ENCODE measurements around the gene STX11.

Gene STX11

DNA sequence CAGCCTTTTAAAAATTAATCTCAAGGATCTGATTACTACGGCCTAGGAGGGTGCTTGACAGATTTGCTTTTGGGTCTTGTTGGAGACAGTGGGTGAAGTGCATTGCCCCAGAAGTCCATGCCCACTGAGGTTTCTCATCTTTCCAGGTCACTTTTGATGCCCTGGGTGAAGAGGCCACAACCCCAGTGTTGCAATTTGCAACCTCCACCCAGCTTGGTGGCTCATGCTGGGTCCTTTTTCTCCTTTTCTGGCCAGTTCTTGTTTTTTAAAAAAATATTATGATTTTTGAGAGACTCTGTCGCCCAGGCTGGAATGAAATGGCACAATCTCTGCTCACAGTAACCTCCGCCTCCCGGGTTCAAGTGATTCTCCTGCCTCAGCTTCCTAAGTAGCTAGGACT lies 9.4 kb downstream of the STX11 start:
- no peak overlapping the region for H3K27ac ChIP-seq (ENCODE audit: low read depth, low read length)

GRCh38 chr6:144160431-144161005 lies 10.2 kb downstream of the STX11 start:
- TF ChIP-seq EZH2phosphoT487 (conservative IDR thresholded peaks at IDR 0.05; ENCODE audit: low read length), result no peak
- no peak for TF ChIP-seq CTCF (IDR thresholded peaks at IDR 0.05; ENCODE audit: insufficient read depth, low read length, poor library complexity, severe bottlenecking)
- Histone ChIP-seq H3K36me3 (ENCODE audit: low read length) (no peaks in the 10 kb centered on the region), H3K9me3 (ENCODE audit: insufficient read depth, low read length) (no peaks in the 10 kb centered on the region), H3K9ac (ENCODE audit: low read length) (no peak overlapping the region), H3K79me2 (ENCODE audit: insufficient read depth, low read length) (no peaks in the 10 kb centered on the region), H3K4me3 (ENCODE audit: insufficient read depth, low read length, poor library complexity, severe bottlenecking) (no peak overlapping the region), H2AFZ (ENCODE audit: low read depth, low read length, severe bottlenecking) (no peak overlapping the region), H4K20me1 (ENCODE audit: low read depth, low read length) (no peaks in the 10 kb centered on the region), H3K27ac (ENCODE audit: low read depth, low read length) (no peak overlapping the region), H3K4me2 (ENCODE audit: low read depth, low read length, poor library complexity, severe bottlenecking) (no peak overlapping the region), H3K27me3 (ENCODE audit: low read length) (no peaks in the 10 kb centered on the region), H3K9me2 (replicated peaks; ENCODE audit: insufficient read depth, low read length) (no peaks in the 10 kb centered on the region), H3F3A (ENCODE audit: insufficient read depth) (no peaks in the 10 kb centered on the region)

More for the DNA sequence above, 9.4 kb downstream of the STX11 start:
- Histone ChIP-seq H2AFZ (ENCODE audit: low read depth, low read length, severe bottlenecking) (no peak overlapping the region), H3K9ac (ENCODE audit: low read length) (no peak overlapping the region), H3K9me2 (replicated peaks; ENCODE audit: insufficient read depth, low read length) (no peaks in the 10 kb centered on the region), H3K4me3 (ENCODE audit: insufficient read depth, low read length, poor library complexity, severe bottlenecking) (no peak overlapping the region), H3F3A (ENCODE audit: insufficient read depth) (no peaks in the 10 kb centered on the region), H3K4me2 (ENCODE audit: low read depth, low read length, poor library complexity, severe bottlenecking) (no peak overlapping the region), H3K27me3 (ENCODE audit: low read length) (no peaks in the 10 kb centered on the region), H3K36me3 (ENCODE audit: low read length) (no peaks in the 10 kb centered on the region), H3K79me2 (ENCODE audit: insufficient read depth, low read length) (no peaks in the 10 kb centered on the region), H4K20me1 (ENCODE audit: low read depth, low read length) (no peaks in the 10 kb centered on the region), H3K9me3 (ENCODE audit: insufficient read depth, low read length) (no peaks in the 10 kb centered on the region)
- TF ChIP-seq EZH2phosphoT487 (conservative IDR thresholded peaks at IDR 0.05; ENCODE audit: low read length) (no peak), CTCF (IDR thresholded peaks at IDR 0.05; ENCODE audit: insufficient read depth, low read length, poor library complexity, severe bottlenecking) (no peak)

GRCh38 chr6:144161975-144162374 lies 11.7 kb downstream of the STX11 start:
- Histone ChIP-seq H4K20me1 (ENCODE audit: low read depth, low read length) (no peaks in the 10 kb centered on the region), H3F3A (ENCODE audit: insufficient read depth) (no peaks in the 10 kb centered on the region), H3K4me2 (ENCODE audit: low read depth, low read length, poor library complexity, severe bottlenecking) (no peak overlapping the region), H2AFZ (ENCODE audit: low read depth, low read length, severe bottlenecking) (no peak overlapping the region), H3K9me2 (replicated peaks; ENCODE audit: insufficient read depth, low read length) (no peaks in the 10 kb centered on the region), H3K4me3 (ENCODE audit: insufficient read depth, low read length, poor library complexity, severe bottlenecking) (no peak overlapping the region), H3K79me2 (ENCODE audit: insufficient read depth, low read length) (no peaks in the 10 kb centered on the region), H3K27me3 (ENCODE audit: low read length) (no peaks in the 10 kb centered on the region), H3K9ac (ENCODE audit: low read length) (no peak overlapping the region), H3K9me3 (ENCODE audit: insufficient read depth, low read length) (no peaks in the 10 kb centered on the region), H3K27ac (ENCODE audit: low read depth, low read length) (no peak overlapping the region), H3K36me3 (ENCODE audit: low read length) (no peaks in the 10 kb centered on the region)
- no peak for TF ChIP-seq CTCF (IDR thresholded peaks at IDR 0.05; ENCODE audit: insufficient read depth, low read length, poor library complexity, severe bottlenecking)
- no peak for TF ChIP-seq EZH2phosphoT487 (conservative IDR thresholded peaks at IDR 0.05; ENCODE audit: low read length)

Measured in SU-DHL-6 (cell line).